GM15510 (cell line): ENCODE results near the gene ZFYVE1.

Experiments used
- POLR2A ChIP-seq: IDR thresholded peaks from 3 replicates; pipeline ENCODE4 v1.6.1; 2011; ENCODE audit warnings: borderline replicate concordance; ENCODE audit not compliant: insufficient read length; ENCODE audit errors: extremely low read depth

ZFYVE1 gene

GRCh38 chr14:73008501-73008900 is 18.4 kb downstream of the ZFYVE1 start:
- TF ChIP-seq POLR2A, result no peak

- TF ChIP-seq POLR2A, result no peak
Measured at GRCh38 chr14:73007835-73008234, 19.1 kb downstream of the ZFYVE1 start.

GRCh38 chr14:73003681-73004080 is 23.2 kb downstream of the ZFYVE1 start:
- TF ChIP-seq POLR2A, result no peak

GRCh38 chr14:73000073-73000472 is 26.8 kb downstream of the ZFYVE1 start:
- TF ChIP-seq POLR2A, result no peak

- TF ChIP-seq POLR2A, result no peak
Measured at GRCh38 chr14:72999316-72999715, 27.6 kb downstream of the ZFYVE1 start.

GRCh38 chr14:72998252-72998903 is 28.5 kb downstream of the ZFYVE1 start:
- TF ChIP-seq POLR2A, result no peak

GRCh38 chr14:72996916-72997315 is 30.0 kb downstream of the ZFYVE1 start:
- no peak for TF ChIP-seq POLR2A

- TF ChIP-seq POLR2A, result no peak
Measured at GRCh38 chr14:72990171-72990570, 36.7 kb downstream of the ZFYVE1 start.

- TF ChIP-seq POLR2A, result no peak
Measured at GRCh38 chr14:72986857-72987256, 40.0 kb downstream of the ZFYVE1 start.

GRCh38 chr14:72986214-72986613 is 40.7 kb downstream of the ZFYVE1 start:
- TF ChIP-seq POLR2A, result no peak

GRCh38 chr14:72982146-72982708 is 44.7 kb downstream of the ZFYVE1 start:
- TF ChIP-seq POLR2A, result no peak

GRCh38 chr14:72980863-72981262 is 46.0 kb downstream of the ZFYVE1 start:
- no peak for TF ChIP-seq POLR2A

- TF ChIP-seq POLR2A, result no peak
Measured at GRCh38 chr14:72978856-72979255, 48.0 kb downstream of the ZFYVE1 start.

GRCh38 chr14:72975770-72976169 is 51.1 kb downstream of the ZFYVE1 start:
- TF ChIP-seq POLR2A, result no peak

- no peak for TF ChIP-seq POLR2A
Measured at GRCh38 chr14:72974661-72975060, 52.2 kb downstream of the ZFYVE1 start.

- TF ChIP-seq POLR2A, result no peak
Measured at GRCh38 chr14:72970824-72971434, 56.0 kb downstream of the ZFYVE1 start.
